HL-60/S4 (cell line): Measurements from ENCODE around the gene WHRN.

Experiments
- in situ Hi-C: fragments of 300-500 bp; cut with MboI; formaldehyde crosslinking; loops from 2 replicates; pipeline ENCODE4 v1.14.3; 2022; ENCODE audit warnings: low sequenced_read_pairs

WHRN gene

DNA sequence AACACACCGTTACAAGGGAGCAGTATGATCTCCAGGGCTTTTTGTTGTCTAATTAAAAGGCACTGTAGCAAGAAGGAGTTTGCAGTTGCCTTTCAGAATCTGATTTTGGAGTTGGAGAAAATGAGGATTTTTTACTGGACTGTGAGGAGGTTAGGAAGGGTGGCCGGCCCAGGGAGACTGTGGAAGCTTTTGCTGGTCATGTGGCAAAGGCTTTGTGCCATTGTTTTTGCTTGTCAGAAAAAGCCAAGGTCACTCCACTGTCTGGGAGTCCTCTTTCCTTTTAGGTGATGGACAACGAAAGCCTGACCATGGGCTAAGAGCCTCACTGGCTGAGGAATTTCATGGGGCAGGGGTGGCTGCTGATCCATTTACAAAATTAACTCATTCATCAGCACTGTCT, 10.3 kb upstream of the WHRN start:
- in situ Hi-C loops: no loop called here

DNA sequence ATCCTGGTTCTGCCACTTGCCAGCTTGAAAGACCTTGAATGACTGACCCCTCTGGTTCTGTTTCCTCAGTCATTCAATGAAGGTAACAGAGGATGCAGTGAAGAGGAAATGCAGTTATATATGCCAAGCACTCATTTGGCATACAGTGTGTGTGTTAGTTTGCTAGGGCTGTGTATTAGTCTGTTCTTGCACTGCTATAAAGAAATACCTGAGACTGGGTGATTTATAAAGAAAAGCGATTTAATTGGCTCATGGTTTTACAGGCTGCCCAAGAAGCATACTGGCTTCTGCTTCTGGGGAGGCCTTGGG, 8.6 kb upstream of the WHRN start:
- in situ Hi-C loops: no loop called here

DNA sequence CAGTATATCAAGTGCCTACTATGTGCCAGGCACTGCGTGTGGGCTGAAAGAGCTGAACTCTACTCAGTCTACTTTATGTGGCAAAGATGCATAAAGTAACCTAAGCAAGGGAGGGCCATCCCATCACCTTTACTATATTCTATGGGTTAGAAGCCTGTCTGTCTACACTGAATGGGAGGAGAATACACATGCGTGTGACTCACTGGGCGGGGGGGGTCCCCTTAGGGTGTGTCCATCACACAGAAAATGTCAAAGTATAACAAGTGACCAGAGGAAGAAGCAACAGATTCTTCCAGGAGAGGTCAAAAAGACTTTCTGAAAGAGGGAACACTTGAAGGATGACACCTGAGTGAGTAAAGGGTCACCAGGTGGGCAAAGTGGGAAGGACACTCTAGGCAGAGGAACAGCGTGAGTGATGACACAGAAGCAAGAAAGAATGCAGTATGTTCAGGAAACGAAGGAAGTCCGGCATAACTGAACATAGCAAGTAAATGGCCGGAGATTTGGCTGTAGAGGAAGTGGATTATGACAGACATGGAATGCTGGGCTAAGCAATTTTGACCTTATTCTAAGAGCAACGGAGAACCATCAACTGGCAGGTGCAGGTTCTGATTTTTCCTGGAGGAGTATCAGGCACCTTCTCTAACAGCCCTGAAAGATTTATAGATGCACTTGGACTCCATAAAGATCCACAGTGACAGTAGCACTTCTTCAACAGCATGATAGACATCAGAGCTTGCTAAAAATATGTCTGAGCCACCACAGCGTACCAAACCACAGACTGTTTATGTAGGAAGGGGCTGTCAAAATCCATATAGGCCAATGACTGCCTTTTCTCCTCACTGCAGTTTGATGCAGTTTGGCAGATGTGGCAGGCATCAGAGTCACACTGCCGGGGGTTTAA, 8.0 kb upstream of the WHRN start:
- in situ Hi-C loops: no loop called here

DNA sequence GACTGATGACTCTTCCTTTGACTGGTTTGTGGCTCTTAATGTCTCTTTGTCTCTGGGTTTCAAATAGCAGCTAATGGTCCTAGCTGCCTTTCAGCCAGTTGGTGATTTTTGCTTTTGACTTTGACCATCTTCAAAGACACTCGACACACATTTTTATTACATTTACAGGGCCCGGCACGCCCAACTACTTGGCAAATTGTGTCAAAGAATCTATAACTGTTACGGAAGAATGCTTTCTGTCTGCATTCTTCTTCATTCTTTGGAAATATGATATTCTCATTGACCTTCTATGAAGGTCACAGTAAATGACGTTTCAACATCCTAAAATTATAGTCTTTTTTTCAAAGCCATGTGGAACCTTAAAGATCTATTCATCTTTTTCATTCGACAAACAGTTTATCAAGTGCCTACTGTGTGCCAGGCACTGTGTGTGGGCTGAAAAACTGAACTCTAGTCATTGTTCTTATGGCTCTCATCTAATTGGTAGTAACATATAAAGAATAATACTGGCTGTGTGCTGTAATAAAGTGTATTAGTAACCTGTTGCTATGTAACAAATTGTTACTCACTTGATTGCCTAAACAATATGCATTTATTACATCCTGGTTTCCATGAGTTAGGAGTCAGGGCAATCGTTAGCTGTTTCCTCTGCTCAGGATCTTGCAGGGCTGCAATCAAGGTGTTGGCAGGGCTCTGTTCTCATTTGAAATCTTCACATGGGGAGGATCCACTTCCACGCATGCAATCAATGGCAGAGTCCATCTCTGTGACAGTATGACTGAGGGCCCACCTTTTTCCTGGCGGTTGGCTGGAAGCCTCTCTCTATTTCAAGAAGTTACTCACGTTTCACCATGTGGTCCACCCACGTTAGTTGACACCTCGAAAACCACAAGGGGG, 7.0 kb upstream of the WHRN start:
- in situ Hi-C loops: no loop called here

DNA sequence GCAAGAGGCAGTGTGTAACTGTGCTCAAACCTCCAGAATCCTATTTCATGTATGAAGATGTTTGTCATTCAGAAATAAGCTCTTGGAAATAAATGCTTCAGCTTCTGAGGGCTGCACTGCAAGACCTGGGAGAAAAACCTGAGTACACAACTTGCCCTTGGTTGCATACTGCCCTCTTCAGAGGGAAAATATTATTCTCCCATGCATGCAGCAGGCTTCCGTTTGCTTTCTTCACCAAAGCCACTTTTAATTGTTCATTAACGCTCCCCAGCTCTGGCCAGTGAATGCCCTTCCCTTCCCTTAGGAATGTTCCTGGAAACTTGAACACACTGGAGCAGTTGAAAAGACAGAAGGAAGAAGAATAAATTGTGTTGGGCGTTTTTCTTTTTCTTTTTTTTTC, 2.5 kb upstream of the WHRN start:
- in situ Hi-C loops: no loop called here

DNA sequence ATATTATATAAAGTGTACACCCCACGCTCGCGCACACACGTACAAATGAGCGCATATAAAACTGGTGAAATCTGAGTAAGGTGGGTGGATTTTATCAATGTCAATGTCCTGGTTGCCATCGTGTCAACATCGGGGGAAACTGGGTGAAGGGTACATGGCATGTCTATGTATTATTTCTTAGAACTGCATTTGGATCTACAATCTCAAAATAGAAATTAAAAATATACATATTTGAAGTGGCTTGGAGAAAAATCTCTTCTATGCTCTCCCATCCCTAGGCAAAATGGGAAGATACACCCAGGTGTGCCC, 763 bp upstream of the WHRN start:
- in situ Hi-C loops: no loop called here

DNA sequence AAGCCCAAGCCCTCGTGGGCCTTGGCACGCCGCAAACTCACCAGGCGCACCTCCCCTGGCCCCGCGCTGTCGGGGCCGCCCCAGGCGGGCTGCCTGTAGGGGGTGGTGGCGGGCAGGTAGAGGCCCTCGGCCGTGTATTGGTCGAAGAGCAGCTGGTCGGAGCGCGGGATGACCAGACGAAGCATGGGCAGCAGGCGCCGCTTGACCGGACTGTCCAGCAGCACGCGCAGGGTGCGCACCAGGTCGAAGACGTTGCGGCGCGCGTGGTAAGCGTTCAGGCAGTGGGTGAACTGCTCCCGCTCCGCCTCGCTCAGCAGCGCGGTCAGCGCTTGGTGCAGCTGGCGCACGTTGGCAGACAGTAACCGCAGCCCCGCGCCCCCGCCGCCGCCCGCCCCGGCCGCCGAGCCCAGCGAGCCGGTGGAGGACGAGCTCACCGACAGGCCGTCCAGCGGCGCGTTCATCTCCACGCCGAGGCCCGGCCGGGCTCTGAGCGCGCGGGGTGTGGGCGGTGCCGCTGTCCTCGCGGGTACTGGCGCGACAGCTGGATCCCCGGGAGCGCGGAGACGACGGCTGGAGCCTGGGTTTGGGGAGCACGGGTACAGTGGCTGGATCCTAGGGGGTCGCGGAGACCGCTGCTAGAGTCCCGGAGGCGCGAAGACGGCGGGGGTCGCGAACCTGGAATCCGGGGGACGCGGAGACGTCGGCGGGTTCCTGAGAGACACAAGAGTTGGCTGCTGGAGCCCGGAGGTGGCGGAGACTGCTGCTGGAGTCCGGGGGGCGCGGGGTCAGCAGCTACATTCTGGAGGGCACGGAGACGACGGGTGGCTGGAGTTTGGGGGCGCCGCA, 709 bp downstream of the WHRN start:
- in situ Hi-C loops: no loop called here

DNA sequence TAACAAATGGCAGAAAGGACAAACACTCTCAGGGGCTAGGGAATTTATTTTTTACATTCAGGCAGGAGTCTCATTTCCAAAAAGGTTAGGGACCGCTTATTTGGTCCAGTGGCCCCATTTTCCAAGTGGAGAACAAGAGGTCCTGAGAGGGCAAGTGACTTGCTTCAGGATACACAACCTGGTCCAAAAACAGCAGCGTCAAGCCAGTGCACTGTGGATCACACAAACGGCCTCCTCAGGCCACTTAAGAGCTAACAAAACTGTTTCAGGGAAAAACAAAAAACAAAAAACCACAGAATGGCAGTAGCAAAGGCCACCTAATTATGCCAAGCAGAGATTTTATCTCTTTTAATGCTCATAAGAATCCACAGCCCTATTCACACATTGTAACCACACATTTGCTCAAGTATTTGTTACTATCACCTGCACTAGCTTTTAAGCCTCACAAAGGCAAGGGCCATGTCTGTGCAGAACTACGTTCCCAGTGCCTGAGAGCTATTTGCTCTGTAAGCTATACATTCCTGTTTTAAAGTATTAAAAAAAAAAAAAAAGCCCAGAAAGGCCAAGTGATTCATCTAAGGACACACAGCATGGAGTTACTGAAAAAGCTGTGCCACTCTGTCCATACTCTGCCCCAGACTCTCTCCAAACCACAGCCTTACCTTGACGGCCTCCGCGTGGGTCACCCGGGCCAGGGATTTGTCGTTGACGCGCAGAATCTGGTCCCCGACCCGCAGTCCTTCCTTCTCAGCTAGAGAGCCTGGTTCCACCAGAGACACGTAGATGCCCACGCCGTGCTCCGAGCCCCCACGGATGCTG, 1.5 kb downstream of the WHRN start:
- in situ Hi-C loops: no loop called here

DNA sequence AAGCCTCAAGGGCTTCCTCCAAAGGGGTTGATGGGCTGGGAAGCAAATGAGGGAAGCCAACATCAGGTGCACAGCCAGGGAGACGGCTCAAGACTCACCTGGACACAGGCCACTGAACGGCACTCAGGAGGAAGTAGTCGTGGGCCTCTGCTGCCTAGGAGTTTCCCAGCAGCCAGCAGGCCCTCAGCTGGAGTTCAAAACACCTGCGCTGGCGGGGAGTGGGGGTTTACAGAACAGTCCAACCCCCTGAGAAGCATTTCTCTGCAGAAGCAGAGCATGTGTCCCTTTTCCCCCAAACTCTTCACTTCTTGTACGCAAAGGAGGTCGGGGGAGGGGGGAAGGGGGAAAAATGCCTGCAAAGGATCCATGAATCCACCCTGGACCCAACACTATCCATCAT, 2.3 kb downstream of the WHRN start:
- in situ Hi-C loops: no loop called here

DNA sequence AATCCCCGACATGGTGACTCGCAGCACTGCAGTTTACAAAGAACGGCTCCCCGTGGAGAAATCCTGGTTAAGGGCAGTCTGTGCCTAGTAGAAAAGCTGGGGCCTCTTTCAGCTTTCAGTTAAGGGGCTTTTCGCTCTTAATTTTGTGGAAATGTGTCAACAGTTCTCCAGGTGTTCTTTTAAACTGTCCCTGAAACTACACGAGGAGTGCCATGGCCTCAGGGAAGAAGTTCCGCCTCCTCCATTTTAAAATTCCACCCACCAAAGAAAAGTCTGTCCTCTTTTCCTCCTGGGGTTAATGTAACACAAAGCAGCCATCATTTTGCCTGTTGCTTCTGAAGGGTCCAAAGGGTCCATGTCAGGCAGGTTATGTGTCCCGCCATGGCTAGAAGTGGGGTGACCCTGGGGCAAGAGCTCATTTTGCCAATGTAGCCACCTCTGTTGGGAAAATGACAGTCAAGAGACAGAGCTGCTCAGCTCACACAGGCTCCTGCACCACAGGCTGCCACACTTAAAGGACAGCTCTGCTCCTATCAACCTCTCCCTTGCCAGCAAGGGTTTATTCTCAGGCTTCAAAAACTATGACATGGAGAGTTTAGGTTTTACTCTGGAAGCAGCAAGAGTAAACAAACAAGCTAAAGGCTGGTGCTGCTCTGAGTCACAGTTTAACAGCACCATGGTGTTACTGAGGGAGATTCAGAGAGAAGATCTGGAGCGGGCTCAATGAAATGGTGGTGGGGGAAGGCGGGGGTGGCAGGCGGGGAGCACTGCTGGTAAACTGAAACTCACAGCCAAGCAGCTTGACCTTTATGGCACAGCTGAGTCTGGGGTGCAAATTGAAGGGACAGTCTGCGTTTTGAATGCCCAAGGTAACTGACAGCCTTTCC, 3.2 kb downstream of the WHRN start:
- in situ Hi-C loops: no loop called here

DNA sequence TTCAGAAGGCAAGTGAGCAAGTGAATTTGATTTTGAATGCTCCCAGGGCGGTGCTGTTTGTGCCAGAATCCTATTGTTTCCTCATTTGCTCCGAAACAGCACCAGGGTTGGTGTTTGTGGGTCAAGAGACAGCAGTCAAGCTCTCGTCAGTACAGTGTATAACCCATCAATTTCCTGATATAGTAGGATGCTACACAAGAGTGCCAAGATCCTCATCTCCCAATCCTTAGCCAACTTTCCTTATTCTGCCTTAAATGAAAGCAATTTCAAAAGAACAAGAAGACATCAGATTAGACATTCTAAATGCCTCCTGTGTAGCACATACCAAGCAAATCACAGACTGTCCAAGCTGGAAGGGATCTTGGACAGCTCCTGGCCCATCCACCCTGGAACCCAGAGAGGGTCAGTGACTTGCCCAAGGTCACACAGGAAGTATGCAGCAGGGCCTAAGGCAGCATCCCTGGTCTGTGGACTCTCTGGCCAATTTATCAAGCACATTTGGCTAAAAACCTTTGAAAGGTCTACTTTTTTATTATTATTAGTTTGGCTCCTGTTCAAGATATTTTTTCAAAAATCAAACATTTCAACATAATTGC, 4.5 kb downstream of the WHRN start:
- in situ Hi-C loops: no loop called here

DNA sequence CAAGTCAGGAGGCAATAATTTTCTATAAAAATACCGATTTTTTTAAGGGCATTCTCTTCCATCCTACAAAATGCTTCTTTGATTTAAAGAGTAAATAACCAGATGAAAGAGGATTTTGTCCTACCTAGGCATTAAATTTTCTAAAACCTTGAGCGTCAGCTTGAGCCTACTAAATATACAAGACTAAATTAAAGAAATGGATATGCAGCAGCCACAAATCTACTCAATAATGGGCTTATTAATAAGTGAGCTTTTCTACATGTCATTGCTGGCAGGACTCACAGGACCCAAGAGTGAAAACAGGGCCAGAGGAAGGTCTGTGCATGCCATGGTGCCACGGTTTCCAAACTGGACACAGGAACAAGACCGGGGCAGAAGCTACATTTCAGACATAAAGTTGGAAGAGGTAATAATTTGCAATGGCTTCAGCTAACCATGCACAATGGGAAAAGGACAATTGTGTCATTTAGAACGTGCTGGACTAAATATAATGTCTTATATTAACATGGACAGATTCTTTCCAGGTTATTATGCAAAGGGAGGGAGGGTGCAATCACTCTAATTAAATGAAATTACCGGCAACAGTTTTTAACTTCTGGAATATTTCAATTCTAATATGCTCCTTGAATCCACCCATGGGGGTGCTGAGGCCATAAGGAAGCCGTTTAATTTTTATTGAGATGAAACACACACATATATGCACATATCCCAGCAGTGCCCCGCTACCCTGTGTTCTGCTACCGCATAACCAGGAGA, 5.2 kb downstream of the WHRN start:
- in situ Hi-C loops: no loop called here

DNA sequence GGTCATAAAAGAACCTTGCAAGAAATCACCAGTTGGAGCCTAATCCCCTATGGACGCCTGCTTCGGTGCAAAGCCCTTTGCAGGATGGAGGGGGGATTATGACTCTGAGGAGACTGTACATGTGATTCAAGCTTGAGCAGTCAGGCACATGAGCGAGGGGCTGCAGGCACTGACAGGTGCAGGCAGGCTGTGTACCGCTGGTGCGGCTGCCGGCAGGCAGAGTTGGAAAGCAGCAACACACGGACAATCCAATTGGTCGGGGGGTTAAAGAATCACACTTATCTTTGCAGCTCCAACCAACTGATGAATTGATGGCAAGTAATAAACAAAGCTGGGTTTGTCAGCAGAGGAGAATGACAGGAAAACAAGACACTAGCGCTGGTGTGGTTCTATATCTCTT, 5.7 kb downstream of the WHRN start:
- in situ Hi-C loops: no loop called here

DNA sequence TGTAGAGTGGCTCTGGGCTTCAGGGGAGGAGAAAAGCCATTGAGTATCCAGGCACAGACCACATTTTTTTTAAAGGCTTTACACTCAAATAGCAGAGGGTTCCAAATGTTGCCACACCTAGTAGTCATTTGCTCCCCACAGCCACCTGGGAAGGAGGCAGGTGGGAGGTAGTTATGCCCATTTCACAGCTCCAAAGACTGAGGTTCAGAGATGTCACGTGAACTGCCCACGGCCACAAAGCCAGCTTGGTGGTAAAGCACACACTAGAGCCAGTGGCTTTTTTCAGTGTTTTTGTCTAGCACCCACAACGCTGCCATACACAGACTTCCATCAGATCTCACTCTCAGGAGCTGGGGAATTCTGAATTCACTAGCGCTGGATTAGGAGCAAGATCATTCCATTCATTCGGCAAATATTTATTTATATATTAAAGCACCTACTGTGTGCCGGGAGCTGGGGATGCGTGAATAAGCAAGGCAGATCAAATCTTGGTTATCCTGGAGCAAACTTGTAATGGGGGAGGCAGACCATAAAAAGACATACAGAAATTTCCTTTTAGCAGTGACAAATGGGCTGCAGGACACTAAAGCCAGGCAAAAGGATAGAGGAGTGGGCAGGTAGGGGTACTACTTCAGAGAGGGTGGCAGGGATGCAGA, 7.4 kb downstream of the WHRN start:
- in situ Hi-C loops: no loop called here

DNA sequence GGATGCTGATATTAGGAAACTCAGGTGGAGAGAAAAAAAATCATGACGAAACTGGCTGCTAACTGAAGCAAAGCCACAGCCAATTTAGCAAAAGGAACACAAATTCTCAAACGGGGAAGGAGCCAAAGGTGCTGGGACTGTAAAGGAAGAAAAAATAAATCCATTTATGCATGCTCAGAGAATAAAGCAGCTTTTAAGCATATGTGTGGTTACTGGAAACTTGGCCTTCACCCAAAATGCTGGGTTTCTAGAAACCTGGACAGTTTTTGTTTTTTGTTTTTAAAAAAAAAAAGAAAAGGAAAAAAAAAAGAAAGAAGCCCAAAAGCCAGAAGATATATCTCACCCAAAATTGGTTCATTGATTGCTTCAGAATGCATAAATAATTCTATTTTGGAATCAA, 8.0 kb downstream of the WHRN start:
- in situ Hi-C loops: no loop called here

DNA sequence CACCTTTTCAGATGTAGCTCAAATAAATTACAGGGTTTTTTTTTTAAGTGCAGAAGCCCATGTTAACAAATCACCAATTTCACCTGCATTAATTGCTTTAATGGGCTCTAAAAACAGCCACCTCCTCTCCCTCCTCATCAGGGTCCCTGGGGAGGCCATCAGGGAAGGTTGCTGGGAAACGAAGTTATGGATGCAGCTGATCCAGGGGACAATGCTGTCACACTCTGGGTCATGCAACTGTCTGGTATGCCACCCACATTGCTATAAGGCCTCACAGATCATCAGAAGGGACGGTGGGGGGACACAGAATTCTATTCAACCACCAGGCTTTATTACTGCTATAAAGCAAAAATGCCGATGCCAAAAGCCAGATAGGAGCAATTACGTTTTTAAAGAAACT, 9.3 kb downstream of the WHRN start:
- in situ Hi-C loops: no loop called here

DNA sequence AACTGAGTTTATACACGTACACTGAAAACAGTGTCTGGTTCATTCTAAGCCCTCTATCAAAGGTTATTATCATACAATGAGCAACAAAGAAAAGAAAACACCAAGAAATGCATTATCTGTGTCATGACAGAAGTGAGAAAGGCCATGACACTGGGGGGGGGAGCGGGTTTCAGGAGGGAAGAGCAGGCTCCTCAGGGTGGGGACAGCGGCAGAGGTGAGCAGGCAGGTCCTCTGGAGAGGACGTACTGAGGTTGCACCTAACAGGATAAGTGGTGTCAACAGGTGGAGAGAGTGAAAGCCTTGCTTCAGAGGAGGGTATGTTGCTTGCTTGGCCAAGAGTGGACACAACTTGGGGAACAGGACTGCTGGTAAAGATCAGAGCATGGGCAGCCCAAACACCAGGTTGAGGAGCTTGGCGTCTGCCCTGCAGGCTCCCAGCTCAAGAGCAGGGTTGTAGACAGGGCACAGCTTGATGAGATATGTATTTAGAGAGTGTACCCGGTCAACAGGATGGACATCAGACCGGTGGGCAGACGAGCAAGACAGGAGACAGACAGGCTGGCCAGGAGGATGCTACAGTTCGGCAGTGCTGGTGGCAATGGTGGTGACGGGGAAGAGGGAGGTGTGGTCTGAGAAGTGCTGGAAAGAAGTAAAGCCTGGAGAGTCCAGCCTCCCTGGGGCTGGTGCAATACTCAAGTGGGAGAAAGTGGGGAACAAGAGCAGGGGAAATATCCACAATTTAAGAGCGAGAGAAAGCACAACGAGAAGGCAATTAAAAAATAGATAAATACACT, 10.3 kb downstream of the WHRN start:
- in situ Hi-C loops: no loop called here
